Progenitor cell of endocrine pancreas (in vitro differentiated cells): ENCODE results near the gene PEX19. TPM values are rescaled to one million over a fixed set of nuclear protein-coding genes. Genes with fewer than 3 reads are reported as not detected.

ENCODE experiments used
- DNase-seq: peaks from one replicate; pipeline ENCODE4 v3.0.0; 2021; ENCODE audit warnings: low spot score; ENCODE audit not compliant: unreplicated experiment
- H3K27ac Mint-ChIP-seq: 2 replicates; pipeline ENCODE4 v1.8.0; 2021; ENCODE audit warnings: mild to moderate bottlenecking, moderate library complexity, mixed read lengths
- H3K27me3 Mint-ChIP-seq: 2 replicates; pipeline ENCODE4 v1.8.0; 2021; ENCODE audit warnings: mixed read lengths
- H3K36me3 Mint-ChIP-seq: 2 replicates; pipeline ENCODE4 v1.8.0; 2022; ENCODE audit warnings: mixed read lengths; ENCODE audit not compliant: insufficient read depth
- H3K4me1 Mint-ChIP-seq: 2 replicates; pipeline ENCODE4 v1.8.0; 2021; ENCODE audit warnings: low read depth, mixed read lengths
- H3K4me3 Mint-ChIP-seq: 2 replicates; pipeline ENCODE4 v1.8.0; 2021; ENCODE audit warnings: low read depth, mild to moderate bottlenecking, moderate library complexity, mixed read lengths
- H3K9me3 Mint-ChIP-seq: 2 replicates; pipeline ENCODE4 v1.8.0; 2021; ENCODE audit warnings: low read depth, mixed read lengths
- total RNA-seq: library from RNA; stranded (reverse); gene quantifications from 2 replicates; pipeline ENCODE4 v1.2.1, GENCODE V29; 2021
- TF ChIP-seq, protein P1 (sequence below): fragments of 200-600 bp; sonication (generic); IDR thresholded peaks from one replicate; pipeline ENCODE4 v1.5.0; 2021; ENCODE audit warnings: antibody characterized with exemption, mild to moderate bottlenecking; ENCODE audit not compliant: unreplicated experiment

The PEX19 gene
- total RNA-seq, 1 donor from 2014 or later: 73.8 TPM

DNA sequence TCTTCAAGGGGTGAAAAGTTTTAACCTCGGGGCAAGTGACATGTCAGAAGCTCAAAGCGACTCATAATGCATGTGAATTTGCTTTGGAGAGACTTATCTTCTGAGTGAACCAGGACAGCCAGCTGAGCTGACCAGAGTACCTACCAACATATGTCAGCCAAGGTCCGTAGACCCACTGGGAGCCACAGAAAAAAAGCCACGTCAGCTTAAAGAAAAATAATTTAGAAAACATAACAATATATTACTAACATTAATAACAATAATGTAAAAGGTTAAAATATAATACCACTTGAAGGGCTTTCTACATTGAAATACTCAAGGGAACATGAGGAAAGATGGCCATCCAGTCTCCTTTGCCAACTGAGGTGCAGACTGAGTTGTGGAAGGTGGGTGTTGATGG is 6.9 kb downstream of the PEX19 start:
- Mint-ChIP-seq H3K27ac (no peak overlapping the region), H3K9me3 (no peaks in the 10 kb centered on the region), H3K4me3 (no peak overlapping the region), H3K36me3 (peaks cover 15% of the 10 kb centered on the region), H3K27me3 (no peaks in the 10 kb centered on the region), H3K4me1 (no peaks in the 10 kb centered on the region)
- DNase-seq: no peak
- TF ChIP-seq, protein P1, sequence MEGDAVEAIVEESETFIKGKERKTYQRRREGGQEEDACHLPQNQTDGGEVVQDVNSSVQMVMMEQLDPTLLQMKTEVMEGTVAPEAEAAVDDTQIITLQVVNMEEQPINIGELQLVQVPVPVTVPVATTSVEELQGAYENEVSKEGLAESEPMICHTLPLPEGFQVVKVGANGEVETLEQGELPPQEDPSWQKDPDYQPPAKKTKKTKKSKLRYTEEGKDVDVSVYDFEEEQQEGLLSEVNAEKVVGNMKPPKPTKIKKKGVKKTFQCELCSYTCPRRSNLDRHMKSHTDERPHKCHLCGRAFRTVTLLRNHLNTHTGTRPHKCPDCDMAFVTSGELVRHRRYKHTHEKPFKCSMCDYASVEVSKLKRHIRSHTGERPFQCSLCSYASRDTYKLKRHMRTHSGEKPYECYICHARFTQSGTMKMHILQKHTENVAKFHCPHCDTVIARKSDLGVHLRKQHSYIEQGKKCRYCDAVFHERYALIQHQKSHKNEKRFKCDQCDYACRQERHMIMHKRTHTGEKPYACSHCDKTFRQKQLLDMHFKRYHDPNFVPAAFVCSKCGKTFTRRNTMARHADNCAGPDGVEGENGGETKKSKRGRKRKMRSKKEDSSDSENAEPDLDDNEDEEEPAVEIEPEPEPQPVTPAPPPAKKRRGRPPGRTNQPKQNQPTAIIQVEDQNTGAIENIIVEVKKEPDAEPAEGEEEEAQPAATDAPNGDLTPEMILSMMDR: no peak

DNA sequence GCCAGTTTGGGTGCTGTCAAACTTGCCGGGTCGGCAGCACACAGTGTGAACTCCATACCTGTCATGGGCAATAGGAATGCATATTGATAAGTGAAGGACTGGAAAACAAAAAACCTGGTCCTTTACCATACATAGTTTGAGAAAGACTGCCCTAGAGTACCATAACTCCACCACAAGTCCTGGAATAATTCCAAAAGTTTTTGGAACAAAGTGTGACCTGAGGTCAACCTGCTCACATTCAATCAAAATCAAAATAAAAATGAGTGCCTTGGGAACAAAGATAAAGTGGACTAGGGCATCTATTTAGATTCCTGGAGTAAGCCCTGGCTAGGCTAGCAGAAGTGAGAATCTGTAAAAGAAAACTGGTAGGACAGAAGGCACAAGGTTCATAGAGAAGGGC is 7.6 kb downstream of the PEX19 start:
- H3K27me3 Mint-ChIP-seq: no peaks in the 10 kb centered on the region
- DNase-seq: no peak
- H3K4me1 Mint-ChIP-seq: no peaks in the 10 kb centered on the region
- TF ChIP-seq, protein P1: no peak
- no peaks in the 10 kb centered on the region for H3K9me3 Mint-ChIP-seq
- H3K27ac Mint-ChIP-seq: no peak overlapping the region
- peaks cover 12% of the 10 kb centered on the region for H3K36me3 Mint-ChIP-seq
- H3K4me3 Mint-ChIP-seq: no peak overlapping the region

DNA sequence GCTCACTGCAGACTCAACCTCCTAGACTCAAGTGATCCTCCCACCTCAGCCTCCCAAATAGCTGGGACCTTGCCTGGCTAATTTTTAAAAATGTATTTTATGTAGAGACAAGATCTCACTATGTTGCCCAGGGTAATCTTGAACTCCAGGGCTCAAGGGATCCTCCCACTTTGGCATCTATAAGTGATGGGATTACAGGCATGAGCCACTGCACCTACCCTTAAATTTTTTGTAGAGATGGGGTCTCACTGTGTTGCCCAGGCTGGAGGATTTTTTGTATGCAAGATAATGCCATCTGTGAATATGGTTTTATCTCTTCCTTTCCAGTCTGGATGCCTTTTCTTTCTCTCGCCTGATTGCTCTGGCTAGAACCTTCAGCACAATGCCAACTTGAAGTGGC is 13.9 kb downstream of the PEX19 start:
- no peak for DNase-seq
- no peaks in the 10 kb centered on the region for H3K9me3 Mint-ChIP-seq
- no peaks in the 10 kb centered on the region for H3K27me3 Mint-ChIP-seq
- H3K4me3 Mint-ChIP-seq: no peak overlapping the region
- H3K4me1 Mint-ChIP-seq: no peaks in the 10 kb centered on the region
- no peak overlapping the region for H3K27ac Mint-ChIP-seq
- no peaks in the 10 kb centered on the region for H3K36me3 Mint-ChIP-seq
- TF ChIP-seq, protein P1: no peak

DNA sequence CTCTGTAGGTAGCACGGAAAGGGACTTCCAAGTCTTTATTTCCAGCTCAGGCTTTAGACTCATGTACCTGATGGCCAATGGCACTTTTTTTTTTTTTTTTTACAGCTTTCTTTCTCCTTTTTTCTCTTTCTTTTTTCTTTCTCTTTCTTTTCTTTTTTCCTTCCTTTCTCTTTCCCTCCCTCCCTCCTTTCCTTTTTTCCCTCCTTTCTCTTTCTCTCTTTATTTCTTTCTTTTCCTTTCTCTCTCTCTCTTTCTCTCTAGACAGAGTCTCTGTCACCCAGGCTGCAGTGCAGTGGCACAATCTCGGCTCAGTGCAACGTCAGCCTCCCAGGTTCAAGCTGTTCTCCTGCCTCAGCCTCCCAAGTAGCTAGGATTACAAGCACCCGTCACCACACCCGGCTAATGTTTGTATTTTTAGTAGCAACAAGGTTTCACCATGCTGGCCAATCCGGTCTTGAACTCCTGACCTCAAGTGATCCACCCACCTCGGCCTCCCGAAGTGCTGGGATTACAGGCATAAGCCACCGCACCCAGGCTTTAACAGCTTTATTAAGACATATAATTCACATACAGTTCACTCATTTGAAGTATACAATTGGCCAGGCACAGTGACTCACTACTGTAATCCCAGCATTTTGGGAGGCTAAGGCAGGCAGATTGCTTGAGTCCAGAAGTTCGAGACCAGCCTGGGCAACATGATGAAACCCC is 17.5 kb downstream of the PEX19 start:
- Mint-ChIP-seq H3K27ac (no peak overlapping the region), H3K4me1 (peaks cover 2% of the 10 kb centered on the region), H3K9me3 (no peaks in the 10 kb centered on the region), H3K27me3 (no peaks in the 10 kb centered on the region), H3K4me3 (no peak overlapping the region), H3K36me3 (no peaks in the 10 kb centered on the region)
- no peak for DNase-seq
- TF ChIP-seq, protein P1: no peak

DNA sequence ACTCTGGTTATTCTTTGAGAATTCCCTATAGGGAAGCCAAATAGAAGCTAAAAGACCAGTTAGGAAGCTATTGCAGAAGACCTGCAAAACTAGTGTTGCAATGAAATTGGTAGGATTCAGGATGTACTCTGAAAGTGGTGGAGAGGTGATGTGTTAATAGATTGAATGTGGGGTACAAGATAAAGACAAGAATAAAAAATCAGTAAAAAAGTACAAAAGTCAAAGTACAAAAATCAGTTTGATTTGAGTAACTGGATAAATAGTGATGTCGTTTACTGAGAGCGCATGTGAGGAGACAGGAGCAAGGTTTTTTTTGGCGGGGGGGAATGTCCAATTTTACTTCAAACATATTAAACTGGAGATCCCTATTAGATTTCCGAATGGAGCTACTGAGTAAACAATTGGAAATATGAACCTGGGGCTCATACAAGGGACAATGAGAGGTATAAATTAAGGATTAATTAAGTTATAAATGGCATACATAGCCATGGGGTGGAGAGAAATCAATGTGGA is 20.1 kb downstream of the PEX19 start:
- no peak overlapping the region for H3K27ac Mint-ChIP-seq

More for the DNA sequence above, 20.1 kb downstream of the PEX19 start:
- no peaks in the 10 kb centered on the region for H3K9me3 Mint-ChIP-seq
- TF ChIP-seq, protein P1: no peak
- DNase-seq: no peak
- H3K4me1 Mint-ChIP-seq: peaks cover 15% of the 10 kb centered on the region
- H3K36me3 Mint-ChIP-seq: no peaks in the 10 kb centered on the region
- no peaks in the 10 kb centered on the region for H3K27me3 Mint-ChIP-seq
- no peak overlapping the region for H3K4me3 Mint-ChIP-seq
